HG03025 (cell line): Measurements from ENCODE around the gene NEDD4L.

ENCODE experiments used
- ATAC-seq: cut with Tn5 transposase; IDR thresholded peaks from one replicate; pipeline ENCODE4 v1.9.1; 2021; ENCODE audit warnings: mild to moderate bottlenecking, moderate library complexity; ENCODE audit not compliant: unreplicated experiment, low FRiP score

The NEDD4L gene

GRCh38 chr18:58201268-58201667 lies 157.2 kb downstream of the NEDD4L start:
- ATAC-seq: no peak

DNA sequence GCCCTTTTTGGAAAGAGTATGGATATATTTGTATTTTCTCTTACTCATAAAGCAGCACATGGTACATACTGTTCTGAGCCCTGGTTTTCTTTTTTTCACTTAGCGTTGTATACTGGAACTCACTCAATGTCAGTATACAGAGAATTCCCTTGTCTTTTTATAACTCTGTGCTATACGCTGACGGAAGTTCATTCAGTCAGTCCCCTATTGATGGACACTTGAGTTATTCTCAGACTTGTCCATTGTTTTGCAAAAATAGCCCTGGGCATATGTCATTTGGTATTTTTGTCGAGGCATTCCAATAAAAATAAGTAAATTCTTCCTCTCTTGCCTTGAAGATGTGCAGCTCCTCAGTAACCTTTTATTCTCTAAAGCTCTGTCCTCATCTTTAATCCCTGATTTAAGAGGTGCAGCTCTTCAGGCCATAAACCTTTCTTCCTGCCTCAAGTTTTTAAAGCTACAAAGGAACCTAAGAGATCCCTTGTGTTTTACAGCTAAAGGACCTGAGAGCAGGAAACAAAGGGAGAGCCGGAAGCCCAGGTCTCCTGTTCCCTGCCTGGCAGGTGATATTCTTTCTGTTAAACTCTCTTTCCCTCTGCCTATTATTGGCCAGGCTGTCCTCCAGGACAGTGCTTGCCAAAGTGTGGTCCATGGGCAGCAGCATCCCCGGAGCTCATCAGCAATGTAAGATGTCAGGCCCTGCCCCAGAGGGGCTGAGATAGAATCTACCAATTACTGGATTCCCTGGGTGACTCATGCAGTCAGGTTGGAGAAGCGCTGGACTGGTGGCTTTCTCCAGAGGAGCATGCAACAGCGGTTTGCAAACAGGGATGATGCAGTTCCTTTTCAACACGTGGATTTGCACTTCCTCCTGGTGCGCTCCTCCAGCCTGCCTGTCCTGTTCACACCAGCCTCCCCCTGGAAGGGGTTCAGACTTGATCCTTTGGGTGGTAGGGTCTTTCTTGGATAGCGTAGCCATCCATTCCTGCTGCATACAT lies 158.0 kb downstream of the NEDD4L start:
- no peak for ATAC-seq

DNA sequence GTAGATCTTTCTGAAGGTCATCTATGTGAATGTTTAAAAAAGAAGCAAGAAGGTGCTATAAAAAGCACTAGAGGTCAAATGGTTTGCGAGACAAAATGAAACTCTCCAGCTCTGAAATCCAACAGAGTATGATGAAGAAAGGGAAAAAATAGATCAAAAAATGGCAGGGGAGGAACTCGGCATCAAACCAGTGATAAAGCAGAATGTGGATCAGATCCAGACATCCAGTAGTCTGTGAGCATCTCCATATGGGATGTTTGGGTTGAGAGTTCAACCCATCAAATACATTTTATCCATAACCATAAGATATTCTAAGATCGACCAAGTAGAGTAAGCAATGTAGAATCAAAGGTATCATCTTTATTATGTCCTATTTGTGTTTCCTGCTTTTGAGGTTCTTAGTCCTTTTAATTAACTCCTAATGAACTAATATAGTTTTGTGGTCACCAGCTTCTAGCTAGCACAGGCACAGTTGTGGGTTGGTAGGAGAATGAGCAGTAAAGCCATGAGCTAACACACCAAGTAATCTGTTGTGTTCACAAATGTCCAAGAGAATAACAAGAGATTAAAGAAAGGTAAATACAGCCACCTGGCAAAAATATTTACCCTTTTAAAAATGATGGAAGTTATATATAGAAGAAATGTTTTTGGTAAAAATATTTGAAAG lies 160.9 kb downstream of the NEDD4L start:
- ATAC-seq: no peak

DNA sequence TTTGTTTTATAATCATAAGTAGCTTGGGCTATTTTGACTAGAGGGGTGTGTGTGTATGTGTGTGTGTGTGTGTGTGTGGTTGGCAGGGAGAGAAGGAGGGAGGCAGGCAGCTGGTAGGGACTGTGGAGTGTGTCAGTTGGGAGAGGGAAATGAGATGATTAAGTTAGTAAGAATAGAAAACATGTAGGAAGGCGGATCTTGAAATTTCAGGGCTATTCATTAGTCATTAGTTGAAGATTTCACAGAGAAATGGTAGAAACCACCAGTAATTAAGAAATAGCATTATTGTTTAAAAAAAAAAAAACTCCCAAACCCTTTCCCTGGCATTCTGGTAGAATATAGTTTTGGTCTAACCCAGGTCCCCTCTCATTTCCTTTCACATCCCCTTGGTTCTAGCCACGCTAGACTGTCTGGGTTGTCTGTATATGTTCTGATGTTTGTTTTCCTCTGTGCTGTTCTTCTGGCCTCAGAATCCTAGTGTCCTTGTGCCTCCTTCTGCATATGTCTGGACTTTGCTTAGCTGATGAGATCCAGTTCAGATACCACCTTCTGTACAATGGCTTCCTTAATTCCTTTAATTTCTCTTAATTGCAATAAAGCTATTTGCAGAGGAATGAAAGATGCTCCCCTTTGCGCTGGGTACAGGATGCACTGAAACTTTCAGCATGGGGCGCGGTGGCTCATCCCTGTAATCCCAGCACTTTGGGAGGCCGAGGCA lies 161.6 kb downstream of the NEDD4L start:
- ATAC-seq: no peak

GRCh38 chr18:58207520-58208152 lies 163.6 kb downstream of the NEDD4L start:
- ATAC-seq: no peak

DNA sequence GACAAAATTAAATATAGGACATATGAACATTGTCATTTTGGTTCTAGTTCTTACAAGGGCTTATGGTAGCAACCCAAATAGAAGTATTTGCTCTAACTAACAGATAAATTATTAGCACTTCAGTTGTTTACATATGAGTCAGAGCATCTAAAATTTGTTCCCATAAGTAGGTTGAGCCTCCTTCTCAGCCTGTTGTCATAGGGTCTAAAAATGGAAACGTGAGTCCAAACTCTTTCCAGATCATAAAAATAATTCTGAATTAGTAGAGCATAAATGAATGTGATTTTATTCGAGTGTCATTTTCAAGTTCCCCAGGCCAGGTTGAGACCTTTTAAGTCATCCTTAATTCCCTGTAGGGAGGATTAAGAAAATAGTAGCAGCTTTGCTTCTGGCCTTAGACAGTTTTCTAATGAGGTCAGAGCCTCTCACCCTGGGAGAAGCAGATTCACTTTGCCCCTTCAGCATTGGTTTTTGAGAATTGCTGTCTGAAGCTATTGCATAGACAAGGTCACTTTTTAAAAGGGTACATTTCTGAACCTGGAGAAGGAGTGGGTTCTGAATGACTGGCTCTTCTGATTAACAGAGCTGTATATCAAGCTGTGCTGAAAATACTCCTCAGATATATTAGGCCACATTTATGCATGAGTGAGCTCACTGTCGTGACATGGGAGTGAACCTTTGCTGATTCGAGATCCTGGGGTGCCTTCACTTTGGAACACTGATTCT lies 164.3 kb downstream of the NEDD4L start:
- ATAC-seq: no peak

- no peak for ATAC-seq
These were observed 165.3 kb downstream of the NEDD4L start for GRCh38 chr18:58209326-58209725.

- no peak for ATAC-seq
These were observed 167.5 kb downstream of the NEDD4L start for GRCh38 chr18:58211510-58211909.

DNA sequence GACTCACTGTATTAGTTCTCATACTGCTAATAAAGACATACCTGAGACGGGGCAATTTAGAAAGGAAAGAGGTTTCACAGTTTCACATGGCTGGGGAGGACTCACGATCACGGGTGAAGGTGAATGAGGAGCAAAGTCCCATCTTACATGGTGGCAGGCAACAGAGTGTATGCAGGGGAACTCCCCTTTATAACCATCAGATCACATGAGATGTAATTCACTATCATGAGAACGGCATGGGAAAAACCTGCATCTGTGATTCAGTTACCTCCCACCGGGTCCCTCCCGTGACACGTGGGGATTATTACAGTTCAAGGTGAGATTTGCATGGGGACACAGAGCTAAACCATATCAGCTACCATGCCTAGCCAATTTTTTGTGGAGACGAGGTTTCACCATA lies 168.2 kb downstream of the NEDD4L start:
- no peak for ATAC-seq

DNA sequence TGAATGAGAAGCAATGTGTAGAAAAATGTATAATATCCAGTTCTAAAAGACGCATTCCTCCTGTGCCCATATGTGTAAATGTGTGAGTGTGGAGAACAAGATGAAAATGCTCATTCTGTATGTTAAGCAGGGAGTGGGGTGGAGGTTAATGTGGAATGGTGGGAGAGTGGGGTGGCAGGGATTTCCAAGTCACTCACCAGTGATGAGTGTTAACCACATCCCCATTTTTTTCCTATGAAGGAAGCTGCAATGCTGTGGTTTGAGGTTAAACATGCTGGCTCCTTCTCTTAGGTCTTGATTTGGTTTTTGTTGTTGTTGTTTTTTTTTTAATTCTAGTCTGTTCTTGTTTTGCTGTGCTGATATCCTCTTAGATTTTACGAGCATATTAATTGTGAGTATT lies 169.4 kb downstream of the NEDD4L start:
- no peak for ATAC-seq

- no peak for ATAC-seq
These were observed 171.0 kb downstream of the NEDD4L start for GRCh38 chr18:58215011-58215410.

GRCh38 chr18:58216071-58216481 lies 172.1 kb downstream of the NEDD4L start:
- no peak for ATAC-seq

- no peak for ATAC-seq
These were observed 173.0 kb downstream of the NEDD4L start for GRCh38 chr18:58217052-58217451.

- no peak for ATAC-seq
These were observed 174.1 kb downstream of the NEDD4L start for GRCh38 chr18:58218117-58218516.

- no peak for ATAC-seq
These were observed 177.2 kb downstream of the NEDD4L start for GRCh38 chr18:58221060-58221725.

DNA sequence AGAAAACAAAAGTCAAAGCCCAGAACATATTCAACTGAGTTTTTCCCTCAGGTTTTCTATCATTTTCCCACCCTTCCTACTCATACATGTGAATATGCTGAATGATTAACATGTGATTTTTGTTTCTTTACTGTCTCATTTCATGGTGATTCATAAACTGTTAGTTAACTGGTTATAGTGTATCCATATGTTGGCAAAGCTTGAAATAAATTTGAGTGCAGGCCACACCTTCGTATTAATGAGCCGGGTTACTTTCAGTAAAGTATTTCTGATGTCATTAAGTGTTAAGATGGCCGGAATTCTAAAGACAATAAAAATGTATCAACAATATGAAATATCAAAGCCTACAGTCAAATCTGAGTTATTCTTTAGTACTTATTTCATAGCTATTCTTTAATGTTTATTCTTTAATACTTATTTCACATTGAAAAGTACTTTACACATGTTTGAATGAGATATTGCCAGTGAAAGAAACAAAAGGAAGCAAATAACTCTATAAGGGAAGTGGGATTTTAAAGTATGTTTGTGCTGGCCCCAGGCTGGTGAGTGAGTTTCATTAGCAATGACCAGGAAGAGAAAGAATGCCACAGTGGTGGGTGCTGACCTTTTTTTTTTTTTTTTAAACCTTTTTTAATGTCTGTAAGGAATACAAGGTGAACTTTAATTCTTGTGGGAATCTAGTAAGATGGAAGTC lies 178.6 kb downstream of the NEDD4L start:
- ATAC-seq: no peak

DNA sequence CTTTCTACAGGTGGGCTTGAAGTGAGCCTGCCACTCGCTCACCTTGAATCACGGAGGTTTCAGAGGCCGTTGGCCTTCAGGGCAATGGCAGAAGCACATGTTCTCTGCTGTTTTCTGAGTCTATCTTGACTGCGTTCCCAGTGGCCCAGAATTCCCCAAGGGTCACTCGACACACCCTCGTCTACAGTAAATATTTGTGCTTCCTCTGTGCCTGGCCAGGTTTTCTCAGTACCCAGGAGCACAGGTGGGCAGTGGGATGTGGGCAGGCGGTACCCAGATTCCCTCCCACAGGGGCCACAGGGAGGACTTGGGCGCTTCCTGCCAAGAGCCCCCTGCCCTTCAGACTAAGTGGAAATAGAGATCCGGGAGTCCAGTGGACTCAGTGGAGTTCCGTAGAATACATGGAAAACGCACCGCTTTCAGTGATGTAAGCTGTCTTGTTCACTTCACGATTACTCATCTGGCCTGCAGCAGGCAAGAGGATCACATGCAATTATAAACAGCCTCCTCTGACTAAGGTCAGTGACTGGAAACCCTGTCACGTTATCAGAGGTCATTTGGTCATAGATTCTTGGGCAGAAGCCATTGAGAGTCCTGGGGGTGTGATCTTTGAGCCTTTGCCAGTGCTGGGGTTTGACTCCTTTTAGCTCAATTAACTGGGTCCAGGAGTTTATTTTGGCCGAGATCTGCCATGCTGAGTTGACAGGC lies 179.8 kb downstream of the NEDD4L start:
- ATAC-seq: no peak

DNA sequence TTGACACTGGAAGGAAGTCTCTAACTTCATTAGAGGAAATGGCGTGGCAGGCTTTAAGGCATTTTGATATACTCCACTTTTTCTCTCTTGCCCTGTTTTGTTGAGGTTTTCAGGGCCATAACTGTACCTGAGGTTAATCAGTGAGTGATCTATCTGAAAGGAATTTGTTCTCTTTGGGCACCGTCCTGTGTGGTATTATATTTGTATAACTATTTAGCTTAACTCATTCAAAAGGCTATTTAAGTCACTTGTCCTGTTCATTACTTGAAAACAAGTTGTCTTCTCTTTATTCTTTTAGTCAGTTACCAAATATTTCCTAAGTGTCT lies 180.4 kb downstream of the NEDD4L start:
- no peak for ATAC-seq
